CD1c-positive myeloid dendritic cell (primary cell): ENCODE data around the gene DPYD.

Experiments used
- DNase-seq: peaks from one replicate; pipeline ENCODE4 v3.0.0-alpha.2; 2016; ENCODE audit errors: extremely low spot score

The DPYD gene

GRCh38 chr1:97433094-97433823, 487.6 kb downstream of the DPYD start:
- DNase-seq: no peak

GRCh38 chr1:97427371-97427770, 493.5 kb downstream of the DPYD start:
- no peak for DNase-seq

DNA sequence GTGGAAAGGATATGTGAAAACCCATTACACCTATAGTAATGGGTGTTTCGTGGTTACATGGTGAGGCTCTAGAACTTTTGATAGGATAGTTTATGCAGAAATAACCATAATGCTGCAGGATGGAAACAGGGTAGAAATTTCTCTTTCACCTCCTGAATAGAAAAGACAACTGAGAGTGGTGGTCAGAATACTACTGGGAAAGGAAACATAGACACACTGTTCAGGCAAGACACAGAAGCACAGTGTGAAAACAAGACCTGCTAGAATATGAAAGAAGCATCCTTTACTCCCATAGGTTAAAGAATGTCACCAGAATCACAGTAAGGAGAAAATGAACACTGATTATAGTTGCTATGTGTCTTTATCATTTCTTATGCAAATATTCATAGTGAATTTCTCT, 496.6 kb downstream of the DPYD start:
- DNase-seq: no peak

GRCh38 chr1:97423403-97423802, 497.4 kb downstream of the DPYD start:
- DNase-seq: no peak

GRCh38 chr1:97417661-97418060, 503.2 kb downstream of the DPYD start:
- no peak for DNase-seq

DNA sequence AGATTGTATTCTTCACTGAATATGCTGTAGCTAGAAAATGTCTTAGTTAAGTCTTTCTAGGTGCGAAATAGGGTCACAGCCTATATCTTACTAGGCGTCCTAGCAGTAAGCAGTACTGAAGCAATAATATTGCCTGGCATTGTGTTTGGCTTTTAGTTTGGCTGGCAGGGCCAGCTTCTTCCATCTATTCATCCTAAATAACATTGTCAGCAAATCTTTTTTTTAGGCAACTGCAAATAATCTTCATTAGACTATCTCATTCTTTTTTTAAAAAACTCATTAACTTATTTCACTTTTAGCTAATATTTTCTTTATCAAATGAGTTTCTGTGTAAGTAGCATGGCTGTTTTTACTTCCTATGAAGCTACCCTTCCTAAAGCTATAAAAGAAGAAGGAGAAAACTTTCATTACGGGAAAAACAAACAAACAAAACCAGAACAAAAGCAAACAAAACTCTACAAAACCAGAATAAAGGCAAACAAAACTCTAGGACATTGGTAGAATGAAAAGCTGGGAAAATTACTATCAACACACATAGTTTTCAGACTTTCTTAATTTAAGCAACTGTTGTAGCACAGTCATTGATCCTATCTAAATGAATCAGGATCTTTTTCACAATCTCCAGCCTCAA, 506.0 kb downstream of the DPYD start:
- DNase-seq: no peak

GRCh38 chr1:97412737-97413136, 508.1 kb downstream of the DPYD start:
- DNase-seq: no peak

DNA sequence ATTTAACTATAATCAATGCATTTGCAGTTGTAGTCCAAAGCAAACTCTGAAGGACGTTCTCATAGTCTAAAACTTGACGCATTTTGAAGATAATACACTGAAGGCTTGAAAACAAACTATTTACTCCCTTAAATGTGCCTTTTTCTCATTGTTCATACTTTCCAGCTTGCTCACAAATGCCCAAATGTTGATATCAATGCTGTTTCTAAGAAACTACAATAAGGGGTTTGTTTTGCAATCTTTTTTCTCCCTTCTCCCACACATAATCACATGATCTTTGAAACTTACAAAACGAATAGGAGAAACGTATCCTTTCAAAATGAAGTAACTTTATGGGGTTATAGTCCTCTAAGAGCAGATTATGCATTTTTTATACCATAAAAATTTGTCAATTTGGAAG, 508.7 kb downstream of the DPYD start:
- peak; percentile 11 for DNase-seq

- no peak for DNase-seq
Observed at GRCh38 chr1:97396463-97396862, 524.4 kb downstream of the DPYD start.

- DNase-seq: no peak
Observed at GRCh38 chr1:97392701-97393100, 528.1 kb downstream of the DPYD start.

DNA sequence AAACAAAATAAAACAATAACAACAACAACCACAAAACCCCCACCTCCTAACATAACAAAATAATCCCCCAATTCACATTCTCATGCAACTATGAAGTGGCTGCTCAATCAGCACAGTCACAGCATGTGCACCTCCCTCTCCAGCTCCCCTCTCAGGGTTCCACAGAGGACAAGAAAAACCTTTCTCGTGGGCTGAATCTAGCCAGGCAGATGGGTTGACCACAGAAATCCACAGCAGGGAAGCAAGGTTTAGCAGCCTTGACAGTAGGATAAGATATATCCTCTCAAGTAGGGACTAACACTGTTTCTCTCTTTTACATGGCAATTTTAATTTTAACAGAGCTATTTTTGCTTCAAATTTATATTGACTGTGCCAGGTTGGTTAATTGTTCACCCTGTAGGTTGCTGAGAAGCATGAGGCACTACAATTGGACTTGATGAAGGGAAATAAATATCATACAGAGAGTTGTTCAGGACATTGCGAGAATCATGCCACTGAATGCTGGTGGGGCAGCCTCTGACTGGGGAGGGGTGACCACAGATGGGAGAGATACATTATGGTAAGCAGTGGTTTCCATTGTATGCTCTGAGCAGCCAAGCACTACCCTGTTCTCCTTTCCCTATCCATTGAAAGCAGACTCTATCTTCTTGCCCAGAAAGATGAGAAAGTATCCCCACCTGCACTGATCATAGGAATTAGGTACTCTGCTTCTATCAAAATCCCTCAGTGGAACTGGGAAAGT, 535.1 kb downstream of the DPYD start:
- no peak for DNase-seq

GRCh38 chr1:97384294-97384968, 536.4 kb downstream of the DPYD start:
- DNase-seq: no peak

- no peak for DNase-seq
Observed at GRCh38 chr1:97383797-97384196, 537.0 kb downstream of the DPYD start.

DNA sequence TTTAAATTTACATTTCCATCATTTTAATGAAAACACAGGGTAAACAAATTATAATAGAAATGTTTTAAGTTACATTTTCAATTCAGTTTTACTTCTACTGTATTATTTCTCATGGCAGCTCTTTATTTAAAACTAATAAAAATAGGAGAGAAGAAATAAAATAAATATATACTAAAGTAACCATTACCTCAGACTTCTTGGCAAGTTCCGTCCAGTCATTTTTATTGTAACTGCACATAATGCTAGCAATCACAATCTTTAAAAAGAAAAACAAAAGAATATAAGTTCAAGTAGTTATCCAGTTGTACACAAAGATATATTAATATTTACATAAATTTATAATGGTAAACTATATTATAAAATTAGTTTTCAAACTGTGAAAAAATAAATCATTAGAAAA, 538.6 kb downstream of the DPYD start:
- no peak for DNase-seq

- no peak for DNase-seq
Observed at GRCh38 chr1:97379387-97380075, 541.3 kb downstream of the DPYD start.

GRCh38 chr1:97378596-97378995, 542.2 kb downstream of the DPYD start:
- no peak for DNase-seq

GRCh38 chr1:97377432-97378034, 543.3 kb downstream of the DPYD start:
- DNase-seq: no peak

DNA sequence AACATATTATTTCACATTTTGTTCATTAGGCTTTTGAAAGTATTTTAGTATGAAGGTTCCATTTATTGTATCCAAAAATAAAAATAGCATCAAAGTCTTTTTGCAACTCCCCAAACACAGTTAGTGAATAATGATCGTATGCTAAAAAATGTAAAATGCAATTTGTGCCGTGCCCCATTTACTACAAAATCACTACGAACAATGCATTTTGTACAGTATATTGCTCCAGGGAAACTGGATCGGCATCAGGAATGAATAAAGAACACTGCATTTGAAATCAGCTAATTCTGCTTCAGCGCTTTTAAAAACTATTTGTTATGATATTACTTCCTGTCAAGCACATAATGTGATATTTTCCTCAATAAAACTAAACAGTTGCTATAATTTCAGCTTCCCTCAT, 547.8 kb downstream of the DPYD start:
- DNase-seq: no peak

DNA sequence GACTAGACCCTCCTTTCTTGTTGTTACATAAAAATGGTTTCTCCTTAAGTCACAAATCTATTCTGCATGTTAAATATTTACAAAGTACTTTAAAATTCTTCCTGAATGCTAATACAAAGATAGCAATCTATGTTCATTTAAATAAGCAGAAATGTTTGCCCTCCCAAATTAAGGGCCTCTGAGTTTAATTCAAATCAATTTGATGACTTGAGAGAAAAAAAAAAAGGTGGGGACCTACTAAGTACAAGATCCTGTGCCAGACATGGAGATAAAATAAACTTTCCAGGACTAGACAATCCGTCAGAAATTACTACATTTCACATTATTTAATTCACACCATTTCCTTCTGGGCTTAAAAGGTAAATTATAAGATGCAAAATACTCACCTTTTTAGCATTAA, 548.3 kb downstream of the DPYD start:
- DNase-seq: no peak

GRCh38 chr1:97368296-97368695, 552.5 kb downstream of the DPYD start:
- DNase-seq: no peak

GRCh38 chr1:97366984-97367383, 553.9 kb downstream of the DPYD start:
- DNase-seq: no peak
